Tibial nerve (tissue), 4 donors: Measurements from ENCODE around the gene DUOXA2. TPM values are rescaled to one million over a fixed set of nuclear protein-coding genes. Genes with fewer than 3 reads are reported as not detected.

ENCODE experiments used
- DNase-seq, 2 donors: peaks; one replicate each; pipeline ENCODE4 v3.0.0-alpha.2; 2019; ENCODE audit warnings: low spot score in 2 of 2
- H3K27ac ChIP-seq, 4 donors: fragments of 200-600 bp; sonication (generic) in 3 of 4; one replicate each; pipeline ENCODE4 v1.5.1; 2017 to 2019; ENCODE audit warnings: mild to moderate bottlenecking in 1 of 4
- H3K27me3 ChIP-seq, 2 donors: fragments of 200-600 bp; sonication (generic) in 1 of 2; one replicate each; pipeline versions ENCODE4 v1.5.1 to v1.6.0; 2017 to 2019
- H3K36me3 ChIP-seq, 3 donors: fragments of 200-600 bp; sonication (generic); one replicate each; pipeline ENCODE4 v1.5.1; 2018 to 2019
- H3K4me1 ChIP-seq, 4 donors: fragments of 200-600 bp; sonication (generic) in 3 of 4; one replicate each; pipeline ENCODE4 v1.5.1; 2017 to 2019
- H3K4me3 ChIP-seq, 4 donors: fragments of 200-600 bp; sonication (generic) in 3 of 4; one replicate each; pipeline ENCODE4 v1.5.1; 2017 to 2019; ENCODE audit warnings: mild to moderate bottlenecking in 1 of 4, moderate library complexity in 1 of 4
- H3K9me3 ChIP-seq, 4 donors: fragments of 200-600 bp; sonication (generic) in 3 of 4; one replicate each; pipeline ENCODE4 v1.5.1; 2017 to 2019
- CTCF ChIP-seq, 5 experiments: fragments of 200-600 bp in 3 of 5; fragments of 450-650 bp in 2 of 5; sonication (generic) in 3 of 5; IDR thresholded peaks; one replicate each; pipeline ENCODE4 v1.5.1; 2016 to 2019; ENCODE audit warnings: antibody characterized with exemption in 5 of 5, mild to moderate bottlenecking in 3 of 5, moderate library complexity in 2 of 5
- EP300 ChIP-seq, 2 donors: sonication (generic); formaldehyde crosslinking; IDR thresholded peaks; one replicate each; pipeline ENCODE4 v1.6.1; 2017; ENCODE audit warnings: antibody characterized with exemption in 2 of 2, mild to moderate bottlenecking in 1 of 2
- POLR2A ChIP-seq, 2 donors: fragments of 450-650 bp; IDR thresholded peaks; one replicate each; pipeline ENCODE4 v1.6.1; 2017; ENCODE audit warnings: antibody characterized with exemption in 2 of 2, mild to moderate bottlenecking in 2 of 2, moderate library complexity in 2 of 2
- WGBS, 2 donors: methylation state at CpG; one replicate each; pipeline ENCODE4 v1.1.5; 2018; 5-methylcytosine and 5-hydroxymethylcytosine counted together
- total RNA-seq, 4 donors: library from RNA; depleted of rRNA; stranded (reverse); fragments of >200 nt; gene quantifications; one replicate each; pipeline ENCODE4 v1.1.0, GENCODE V29; 2016

Gene DUOXA2
- total RNA-seq, 4 donors from 2014 or later = not detected

- Histone ChIP-seq H3K36me3 (no peaks in the 10 kb centered on the region), H3K4me3 (peak overlapping the region in 2 of 4 donors; percentile 8 to 17), H3K27ac (no peak overlapping the region), H3K9me3 (no peaks in the 10 kb centered on the region), H3K27me3 (peaks cover 8 to 94% of the 10 kb centered on the region in 2 donors), H3K4me1 (peaks cover 0 to 52% (median 28%) of the 10 kb centered on the region in 4 donors)
- DNase-seq = no peak
- 2 to 3% methylated on average over 30 to 33 of the region's 58 CpGs for WGBS, 2 donors
- TF ChIP-seq EP300 (IDR thresholded peaks at IDR 0.05) (no peak), CTCF (IDR thresholded peaks at IDR 0.05) (no peak), POLR2A (IDR thresholded peaks at IDR 0.05) (no peak)
Observed at GRCh38 chr15:45112591-45113379, 1.3 kb upstream of the DUOXA2 start.

- peak overlapping the region in 1 of 4 donors; percentile 8 for H3K4me3 ChIP-seq
- H3K4me1 ChIP-seq = peaks cover 0 to 57% (median 29%) of the 10 kb centered on the region in 4 donors
- DNase-seq = no peak
- H3K9me3 ChIP-seq = no peaks in the 10 kb centered on the region
- H3K27me3 ChIP-seq = peaks cover 8 to 89% of the 10 kb centered on the region in 2 donors
- TF ChIP-seq CTCF (IDR thresholded peaks at IDR 0.05) (no peak), POLR2A (IDR thresholded peaks at IDR 0.05) (no peak), EP300 (IDR thresholded peaks at IDR 0.05) (no peak)
- H3K27ac ChIP-seq = no peak overlapping the region
- no peaks in the 10 kb centered on the region for H3K36me3 ChIP-seq
- WGBS, 2 donors = 7 to 11% methylated on average over 9 to 14 of the region's 14 CpGs
Observed at GRCh38 chr15:45113380-45113990, 641 bp upstream of the DUOXA2 start.

GRCh38 chr15:45114751-45115085, 592 bp downstream of the DUOXA2 start:
- no peak for DNase-seq
- Histone ChIP-seq H3K4me3 (no peak overlapping the region), H3K27ac (no peak overlapping the region), H3K9me3 (no peaks in the 10 kb centered on the region), H3K36me3 (no peaks in the 10 kb centered on the region), H3K27me3 (peaks cover 8 to 88% of the 10 kb centered on the region in 2 donors), H3K4me1 (peaks cover 0 to 57% (median 29%) of the 10 kb centered on the region in 4 donors)
- WGBS, 2 donors = 6 to 8% methylated on average over 2 of the region's 2 CpGs
- TF ChIP-seq EP300 (IDR thresholded peaks at IDR 0.05) = no peak
- TF ChIP-seq POLR2A (IDR thresholded peaks at IDR 0.05) = no peak

- no peaks in the 10 kb centered on the region for H3K9me3 ChIP-seq
- no peak overlapping the region for H3K4me3 ChIP-seq
- no peak for DNase-seq
- WGBS, 2 donors = 42 to 55% methylated on average over 7 of the region's 7 CpGs
- TF ChIP-seq CTCF (IDR thresholded peaks at IDR 0.05) (no peak), EP300 (IDR thresholded peaks at IDR 0.05) (no peak), POLR2A (IDR thresholded peaks at IDR 0.05) (no peak)
- H3K4me1 ChIP-seq = peaks cover 0 to 57% (median 29%) of the 10 kb centered on the region in 4 donors
- H3K27ac ChIP-seq = no peak overlapping the region
- peaks cover 8 to 88% of the 10 kb centered on the region in 2 donors for H3K27me3 ChIP-seq
- H3K36me3 ChIP-seq = no peaks in the 10 kb centered on the region
Observed at GRCh38 chr15:45115312-45115820, 1.2 kb downstream of the DUOXA2 start.

DNA sequence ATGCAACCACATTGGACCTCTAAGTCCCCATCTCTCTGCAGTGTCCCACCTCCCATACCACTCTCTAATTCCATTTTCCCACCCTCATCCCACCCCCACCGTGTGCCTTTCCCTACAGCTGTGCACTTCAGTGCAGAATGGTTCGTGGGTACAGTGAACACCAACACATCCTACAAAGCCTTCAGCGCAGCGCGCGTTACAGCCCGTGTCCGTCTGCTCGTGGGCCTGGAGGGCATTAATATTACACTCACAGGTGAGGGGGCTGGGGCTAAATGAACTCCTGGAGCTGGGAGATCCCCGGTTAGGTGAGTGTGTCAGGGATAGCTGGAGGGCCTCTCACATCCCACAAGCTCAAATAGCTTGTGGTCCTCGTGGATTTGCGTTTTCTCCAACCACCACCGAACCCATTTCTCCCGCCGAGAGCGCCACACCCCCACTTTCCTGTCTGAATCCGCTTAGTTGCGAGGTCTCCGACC, 1.9 kb downstream of the DUOXA2 start:
- WGBS, 2 donors = 15 to 20% methylated on average over 19 of the region's 19 CpGs
- Histone ChIP-seq H3K4me1 (peaks cover 0 to 57% (median 29%) of the 10 kb centered on the region in 4 donors), H3K9me3 (no peaks in the 10 kb centered on the region), H3K36me3 (no peaks in the 10 kb centered on the region), H3K27me3 (peaks cover 8 to 93% of the 10 kb centered on the region in 2 donors), H3K4me3 (no peak overlapping the region), H3K27ac (no peak overlapping the region)
- TF ChIP-seq CTCF (IDR thresholded peaks at IDR 0.05) = no peak
- TF ChIP-seq EP300 (IDR thresholded peaks at IDR 0.05) = no peak
- TF ChIP-seq POLR2A (IDR thresholded peaks at IDR 0.05) = no peak
- no peak for DNase-seq
